HepG2 (cell line): ENCODE data around the gene SMARCC1. TPM values are rescaled to one million over a fixed set of nuclear protein-coding genes. Genes with fewer than 3 reads are reported as not detected.

Experiments
- CAMTA2 ChIP-seq: sonication (generic); formaldehyde crosslinking; IDR thresholded peaks from 2 replicates; pipeline ENCODE4 v1.4.0; 2020; ENCODE audit warnings: mild to moderate bottlenecking, missing genetic modification reagents, borderline replicate concordance
- DR1 ChIP-seq: sonication (generic); formaldehyde crosslinking; IDR thresholded peaks from 2 replicates; pipeline ENCODE4 v1.8.0; 2021; ENCODE audit warnings: mild to moderate bottlenecking, missing genetic modification reagents, inconsistent platforms
- KIAA2018 ChIP-seq: sonication (generic); formaldehyde crosslinking; IDR thresholded peaks from 2 replicates; pipeline ENCODE4 v1.5.0; 2020; ENCODE audit warnings: mild to moderate bottlenecking, missing genetic modification reagents, borderline replicate concordance
- NPAS2 ChIP-seq: sonication (generic); formaldehyde crosslinking; IDR thresholded peaks from 2 replicates; pipeline ENCODE4 v1.8.0; 2022; ENCODE audit warnings: mild to moderate bottlenecking, missing genetic modification reagents, borderline replicate concordance
- RAD21 ChIP-seq: fragments of 450-650 bp; formaldehyde crosslinking; IDR thresholded peaks from 2 replicates; pipeline ENCODE4 v1.5.0; 2020; ENCODE audit warnings: mild to moderate bottlenecking
- SAP130 ChIP-seq: IDR thresholded peaks from 2 replicates; pipeline ENCODE4 v1.6.1; 2016; ENCODE audit warnings: low read depth
- SIX4 ChIP-seq: sonication (generic); formaldehyde crosslinking; IDR thresholded peaks from 2 replicates; pipeline ENCODE4 v1.4.0; 2020; ENCODE audit warnings: missing genetic modification reagents
- SKIL ChIP-seq: sonication (generic); formaldehyde crosslinking; IDR thresholded peaks from 2 replicates; pipeline ENCODE4 v1.8.0; 2022; ENCODE audit warnings: missing genetic modification reagents, mild to moderate bottlenecking, moderate library complexity, borderline replicate concordance
- SNRNP70 ChIP-seq: fragments of 200-400 bp; formaldehyde crosslinking; IDR thresholded peaks from 2 replicates; pipeline ENCODE4 v1.6.1; 2017; ENCODE audit warnings: mild to moderate bottlenecking, low read depth, low read length, moderate library complexity
- ZBTB4 ChIP-seq: sonication (generic); formaldehyde crosslinking; IDR thresholded peaks from 2 replicates; pipeline ENCODE4 v1.4.0; 2020; ENCODE audit warnings: missing genetic modification reagents, mild to moderate bottlenecking, borderline replicate concordance
- ZFP1 ChIP-seq: IDR thresholded peaks from 2 replicates; pipeline ENCODE4 v1.6.1; 2016
- ZXDC ChIP-seq: sonication (generic); formaldehyde crosslinking; IDR thresholded peaks from 2 replicates; pipeline ENCODE4 v1.5.0; 2020; ENCODE audit warnings: mild to moderate bottlenecking, missing genetic modification reagents
- polyA plus RNA-seq, 8 experiments: library from polyadenylated mRNA; depleted of rRNA in 3 of 8; stranded (reverse) in 7 of 8; unstranded in 1 of 8; fragments of >200 nt; fragmentation: Illumina TruSeq in 4 of 8; extraction: Trizol in 4 of 8; gene quantifications; 2 replicates each; pipeline versions ENCODE4 v1.2.1 to v1.2.3, GENCODE V29; 2011 to 2016; ENCODE audit warnings: low read depth in 4 of 8, missing spikeins in 1 of 8, mixed read lengths in 1 of 8; ENCODE audit not compliant: insufficient read depth in 1 of 8
- total RNA-seq, 5 experiments: library from RNA; depleted of rRNA; stranded (reverse); fragments of >200 nt; fragmentation: Illumina TruSeq; extraction: Trizol; gene quantifications; 2 replicates each; pipeline ENCODE4 v1.2.3, GENCODE V29; 2016; ENCODE audit warnings: low read depth in 1 of 5

The SMARCC1 gene
- total and polyA plus RNA-seq, 2 of the 13 experiments (the other 11 are each of a cell fraction or from before 2014, with no cell fraction given), result 47.9 to 58.4 TPM

- TF ChIP-seq ZXDC (CRISPR knock-in tag), result 0 out of 2 replicates have a peak, but pooled peaks have one; percentile 53
- TF ChIP-seq ZFP1 (CRISPR knock-in tag), result peak; percentile 55; the same call in 1 of the 2 replicates
- TF ChIP-seq SIX4 (CRISPR knock-in tag), result no peak
- no peak for TF ChIP-seq RAD21 (CRISPR knock-in tag)
- TF ChIP-seq ZBTB4, result no peak
- no peak for TF ChIP-seq SNRNP70
- TF ChIP-seq SKIL (CRISPR knock-in tag), result peak; percentile 33; the same call in 1 of the 2 replicates
- no peak for TF ChIP-seq CAMTA2
- TF ChIP-seq KIAA2018 (CRISPR knock-in tag), result no peak
- peak; percentile 63 for TF ChIP-seq DR1 (CRISPR knock-in tag)
- peak; percentile 89 for TF ChIP-seq SAP130 (CRISPR knock-in tag)
- no peak for TF ChIP-seq NPAS2 (CRISPR knock-in tag)
Measured at GRCh38 chr3:47781685-47782445, at the start of gene SMARCC1 (continued).
